Ishikawa (cell line): ENCODE measurements around the gene CCDC73.

ENCODE experiments used
- CEBPB ChIP-seq: IDR thresholded peaks from 2 replicates; pipeline ENCODE4 v1.6.1; 2012
- CREB1 ChIP-seq: IDR thresholded peaks from 2 replicates; pipeline ENCODE4 v1.6.1; 2012; ENCODE audit warnings: low read depth
- EGR1 ChIP-seq: IDR thresholded peaks from 2 replicates; pipeline ENCODE4 v1.6.1; 2012
- EP300 ChIP-seq: IDR thresholded peaks from 2 replicates; pipeline ENCODE4 v1.6.1; 2012; ENCODE audit warnings: borderline replicate concordance
- FOXM1 ChIP-seq: IDR thresholded peaks from 2 replicates; pipeline ENCODE4 v1.6.1; 2012; ENCODE audit warnings: low read depth, borderline replicate concordance
- MAX ChIP-seq: IDR thresholded peaks from 2 replicates; pipeline ENCODE4 v1.6.1; 2012
- NFIC ChIP-seq: IDR thresholded peaks from 2 replicates; pipeline ENCODE4 v1.6.1; 2012
- RAD21 ChIP-seq: IDR thresholded peaks from 2 replicates; pipeline ENCODE4 v1.6.1; 2012; ENCODE audit warnings: low read depth
- REST ChIP-seq: IDR thresholded peaks from 2 replicates; pipeline ENCODE4 v1.6.1; 2012; ENCODE audit warnings: low read depth, mild to moderate bottlenecking
- TAF1 ChIP-seq: IDR thresholded peaks from 2 replicates; pipeline ENCODE4 v1.6.1; 2012; ENCODE audit warnings: low read depth, mild to moderate bottlenecking
- TCF12 ChIP-seq: IDR thresholded peaks from 2 replicates; pipeline ENCODE4 v1.6.1; 2012; ENCODE audit warnings: low read depth
- TEAD4 ChIP-seq: IDR thresholded peaks from 2 replicates; pipeline ENCODE4 v1.6.1; 2012
- USF1 ChIP-seq: IDR thresholded peaks from 2 replicates; pipeline ENCODE4 v1.6.1; 2012
- YY1 ChIP-seq: IDR thresholded peaks from 2 replicates; pipeline ENCODE4 v1.6.1; 2012; ENCODE audit warnings: low read depth
- ZBTB7A ChIP-seq: IDR thresholded peaks from 2 replicates; pipeline ENCODE4 v1.6.1; 2012; ENCODE audit warnings: low read depth

CCDC73 gene

GRCh38 chr11:32597921-32598320 is 196.5 kb downstream of the CCDC73 start:
- no peak for TF ChIP-seq EP300
- TF ChIP-seq YY1, result no peak
- no peak for TF ChIP-seq EGR1
- no peak for TF ChIP-seq CREB1
- no peak for TF ChIP-seq FOXM1
- no peak for TF ChIP-seq TAF1
- TF ChIP-seq RAD21, result no peak
- TF ChIP-seq TEAD4, result 0 out of 2 replicates have a peak, but pooled peaks have one; percentile 36
- TF ChIP-seq MAX, result no peak

- TF ChIP-seq EGR1, result no peak
- no peak for TF ChIP-seq USF1
- no peak for TF ChIP-seq RAD21
- no peak for TF ChIP-seq CREB1
- no peak for TF ChIP-seq TAF1
- no peak for TF ChIP-seq TCF12
- TF ChIP-seq MAX, result no peak
- no peak for TF ChIP-seq CEBPB
These were observed 200.2 kb downstream of the CCDC73 start for GRCh38 chr11:32594272-32594671.

GRCh38 chr11:32586576-32587190 is 207.8 kb downstream of the CCDC73 start:
- TF ChIP-seq REST (no peak), RAD21 (no peak), MAX (no peak), FOXM1 (no peak), CREB1 (no peak), NFIC (no peak), TAF1 (no peak), TCF12 (no peak), EP300 (no peak), USF1 (no peak), YY1 (no peak), TEAD4 (no peak)

GRCh38 chr11:32584921-32585320 is 209.5 kb downstream of the CCDC73 start:
- no peak for TF ChIP-seq TCF12
- no peak for TF ChIP-seq EP300
- TF ChIP-seq TEAD4, result no peak
- TF ChIP-seq TAF1, result no peak
- TF ChIP-seq NFIC, result no peak
- TF ChIP-seq ZBTB7A, result no peak
- no peak for TF ChIP-seq EGR1
- TF ChIP-seq USF1, result no peak
- no peak for TF ChIP-seq YY1
- TF ChIP-seq FOXM1, result no peak
- no peak for TF ChIP-seq CREB1
- TF ChIP-seq MAX, result no peak
- no peak for TF ChIP-seq REST
- TF ChIP-seq CEBPB, result no peak
- no peak for TF ChIP-seq RAD21

- TF ChIP-seq EGR1 (no peak), CREB1 (no peak), TCF12 (peak; percentile 39; the same call in 1 of the 2 replicates), TEAD4 (peak; percentile 90), ZBTB7A (no peak), TAF1 (peak; percentile 83), RAD21 (no peak), CEBPB (no peak), REST (no peak), YY1 (peak; percentile 59), NFIC (no peak), FOXM1 (0 out of 2 replicates have a peak, but pooled peaks have one; percentile 8), USF1 (no peak), EP300 (peak; percentile 11; the same call in 1 of the 2 replicates), MAX (peak; percentile 95)
These were observed 210.8 kb downstream of the CCDC73 start, which contains the start of gene EIF3M for GRCh38 chr11:32583459-32584271. EIF3M (plus strand) TSS chr11:32583831; CDS start chr11:32583888, 57 bp downstream.
